HepG2 (cell line): Measurements from ENCODE around the gene PFKFB4. TPM values are rescaled to one million over a fixed set of nuclear protein-coding genes. Genes with fewer than 3 reads are reported as not detected.

Experiments used
- ARNT2 ChIP-seq: sonication (generic); formaldehyde crosslinking; IDR thresholded peaks from 2 replicates; pipeline ENCODE4 v1.8.0; 2022; ENCODE audit warnings: mild to moderate bottlenecking, low read depth, missing genetic modification reagents, moderate library complexity
- ATF5 ChIP-seq: sonication (generic); formaldehyde crosslinking; IDR thresholded peaks from 2 replicates; pipeline ENCODE4 v1.4.0; 2020; ENCODE audit warnings: mild to moderate bottlenecking, low read depth, missing genetic modification reagents
- IKZF4 ChIP-seq: sonication (generic); formaldehyde crosslinking; IDR thresholded peaks from 2 replicates; pipeline ENCODE4 v1.5.1; 2020; ENCODE audit warnings: borderline replicate concordance, mild to moderate bottlenecking, low read depth, missing genetic modification reagents; ENCODE audit errors: not compliant biosample characterization
- MED8 ChIP-seq: sonication (generic); formaldehyde crosslinking; IDR thresholded peaks from 2 replicates; pipeline ENCODE4 v1.8.1; 2023; ENCODE audit warnings: mild to moderate bottlenecking, missing genetic modification reagents; ENCODE audit not compliant: insufficient replicate concordance
- NFKBIZ ChIP-seq: IDR thresholded peaks from 2 replicates; pipeline ENCODE4 v1.6.1; 2018; ENCODE audit warnings: missing genetic modification reagents, missing compliant biosample characterization
- PAWR ChIP-seq: sonication (generic); formaldehyde crosslinking; IDR thresholded peaks from 2 replicates; pipeline ENCODE4 v1.4.0; 2020; ENCODE audit warnings: missing genetic modification reagents, mild to moderate bottlenecking, borderline replicate concordance
- PHF20 ChIP-seq: sonication (generic); formaldehyde crosslinking; IDR thresholded peaks from 2 replicates; pipeline ENCODE4 v1.5.0; 2020; ENCODE audit warnings: mild to moderate bottlenecking, missing genetic modification reagents
- SAP130 ChIP-seq: IDR thresholded peaks from 2 replicates; pipeline ENCODE4 v1.6.1; 2016; ENCODE audit warnings: low read depth
- TCF12 ChIP-seq, 2 experiments: fragments of 450-650 bp in 1 of 2; sonication (generic) in 1 of 2; formaldehyde crosslinking in 1 of 2; IDR thresholded peaks; 2 replicates each; pipeline versions ENCODE4 v1.6.1 to v1.8.0; 2017 to 2022; ENCODE audit warnings: antibody characterized with exemption in 1 of 2, mild to moderate bottlenecking in 1 of 2, missing genetic modification reagents in 1 of 2, moderate library complexity in 1 of 2
- ZBTB40 ChIP-seq, 2 experiments: fragments of 450-650 bp in 1 of 2; sonication (generic) in 1 of 2; formaldehyde crosslinking in 1 of 2; IDR thresholded peaks; 2 replicates each; pipeline versions ENCODE4 v1.6.1 to v1.8.0; 2016 to 2022; ENCODE audit warnings: antibody characterized with exemption in 1 of 2, mild to moderate bottlenecking in 1 of 2, missing genetic modification reagents in 1 of 2
- ZBTB46 ChIP-seq: sonication (generic); formaldehyde crosslinking; IDR thresholded peaks from 2 replicates; pipeline ENCODE4 v1.4.0; 2020; ENCODE audit warnings: mild to moderate bottlenecking, missing genetic modification reagents, borderline replicate concordance
- ZNF331 ChIP-seq: sonication (generic); formaldehyde crosslinking; IDR thresholded peaks from 2 replicates; pipeline ENCODE4 v1.4.0; 2020; ENCODE audit warnings: missing genetic modification reagents
- ZNF615 ChIP-seq: sonication (generic); formaldehyde crosslinking; IDR thresholded peaks from 2 replicates; pipeline ENCODE4 v1.5.0; 2020; ENCODE audit warnings: mild to moderate bottlenecking, missing genetic modification reagents, borderline replicate concordance
- polyA plus RNA-seq, 8 experiments: library from polyadenylated mRNA; depleted of rRNA in 3 of 8; stranded (reverse) in 7 of 8; unstranded in 1 of 8; fragments of >200 nt; fragmentation: Illumina TruSeq in 4 of 8; extraction: Trizol in 4 of 8; gene quantifications; 2 replicates each; pipeline versions ENCODE4 v1.2.1 to v1.2.3, GENCODE V29; 2011 to 2016; ENCODE audit warnings: low read depth in 4 of 8, missing spikeins in 1 of 8, mixed read lengths in 1 of 8; ENCODE audit not compliant: insufficient read depth in 1 of 8
- total RNA-seq, 5 experiments: library from RNA; depleted of rRNA; stranded (reverse); fragments of >200 nt; fragmentation: Illumina TruSeq; extraction: Trizol; gene quantifications; 2 replicates each; pipeline ENCODE4 v1.2.3, GENCODE V29; 2016; ENCODE audit warnings: low read depth in 1 of 5
- TF ChIP-seq, protein P1 (sequence below): IDR thresholded peaks from 2 replicates; pipeline ENCODE4 v1.6.1; 2016; ENCODE audit warnings: mild to moderate bottlenecking

The PFKFB4 gene
- total and polyA plus RNA-seq, 2 of the 13 experiments (the other 11 are each of a cell fraction or from before 2014, with no cell fraction given), result 7.1 to 103 TPM

DNA sequence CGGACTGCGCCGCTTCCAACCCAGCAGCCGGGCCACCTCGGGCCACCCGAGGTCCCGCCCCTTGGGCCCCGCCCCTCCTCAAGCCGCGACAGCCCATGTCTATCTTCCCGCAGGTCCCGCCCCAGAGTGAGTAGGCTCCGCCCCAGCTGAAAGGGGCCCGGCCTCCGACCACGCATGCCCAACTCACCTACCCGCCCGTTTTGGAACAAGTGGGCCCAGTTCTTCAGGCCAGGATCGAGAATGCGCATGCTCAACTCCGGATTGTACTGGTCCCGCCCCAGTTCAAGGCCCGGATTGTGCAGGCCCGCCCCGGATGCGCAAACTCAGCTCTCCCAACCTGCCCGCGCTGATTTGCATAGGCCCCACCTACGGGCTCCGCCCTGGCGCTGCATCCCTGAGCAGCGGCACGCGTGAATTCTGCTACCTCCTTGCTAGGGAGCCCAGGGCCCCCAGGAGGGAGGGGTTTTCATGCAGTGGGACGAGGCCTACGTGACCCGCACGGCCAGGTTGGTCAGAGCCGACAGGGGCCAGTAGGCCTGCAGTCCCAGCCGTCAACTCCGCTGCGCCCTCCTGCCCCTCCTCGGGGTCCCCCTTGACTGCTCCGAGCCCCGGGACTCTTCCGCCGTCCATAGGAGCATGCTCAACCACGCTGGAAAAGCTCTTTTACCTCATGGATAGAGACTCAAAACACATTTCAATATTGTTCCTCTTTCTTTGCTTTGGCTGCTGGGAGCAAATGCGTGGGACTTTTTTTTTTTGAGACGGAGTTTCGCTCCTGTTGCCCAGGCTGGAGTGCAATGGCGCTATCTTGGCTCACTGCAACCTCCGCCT lies at the start of gene PFKFB4 (continued):
- TF ChIP-seq ZBTB40 (IDR thresholded peaks at IDR 0.05) (no peak), ZBTB40 (CRISPR knock-in tag; IDR thresholded peaks at IDR 0.05) (0 out of 2 replicates have a peak, but pooled peaks have one; percentile 59), ARNT2 (CRISPR knock-in tag) (peak; percentile 75; the same call in 1 of the 2 replicates), TCF12 (IDR thresholded peaks at IDR 0.05) (no peak), TCF12 (CRISPR knock-in tag; IDR thresholded peaks at IDR 0.05) (no peak), SAP130 (peak; percentile 82), PAWR (CRISPR knock-in tag) (no peak), MED8 (CRISPR knock-in tag) (no peak), ATF5 (0 out of 2 replicates have a peak, but pooled peaks have one; percentile 27), PHF20 (CRISPR knock-in tag) (no peak), ZNF615 (CRISPR knock-in tag) (no peak), ZNF331 (CRISPR knock-in tag) (peak; percentile 79), ZBTB46 (CRISPR knock-in tag) (no peak), IKZF4 (CRISPR knock-in tag) (no peak), NFKBIZ (peak; percentile 65; the same call in 1 of the 2 replicates)
- TF ChIP-seq, protein P1, sequence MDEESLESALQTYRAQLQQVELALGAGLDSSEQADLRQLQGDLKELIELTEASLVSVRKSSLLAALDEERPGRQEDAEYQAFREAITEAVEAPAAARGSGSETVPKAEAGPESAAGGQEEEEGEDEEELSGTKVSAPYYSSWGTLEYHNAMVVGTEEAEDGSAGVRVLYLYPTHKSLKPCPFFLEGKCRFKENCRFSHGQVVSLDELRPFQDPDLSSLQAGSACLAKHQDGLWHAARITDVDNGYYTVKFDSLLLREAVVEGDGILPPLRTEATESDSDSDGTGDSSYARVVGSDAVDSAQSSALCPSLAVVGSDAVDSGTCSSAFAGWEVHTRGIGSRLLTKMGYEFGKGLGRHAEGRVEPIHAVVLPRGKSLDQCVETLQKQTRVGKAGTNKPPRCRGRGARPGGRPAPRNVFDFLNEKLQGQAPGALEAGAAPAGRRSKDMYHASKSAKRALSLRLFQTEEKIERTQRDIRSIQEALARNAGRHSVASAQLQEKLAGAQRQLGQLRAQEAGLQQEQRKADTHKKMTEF (CRISPR knock-in tag), result peak; percentile 87
